ENCODE results near the gene ARSA.

DNA sequence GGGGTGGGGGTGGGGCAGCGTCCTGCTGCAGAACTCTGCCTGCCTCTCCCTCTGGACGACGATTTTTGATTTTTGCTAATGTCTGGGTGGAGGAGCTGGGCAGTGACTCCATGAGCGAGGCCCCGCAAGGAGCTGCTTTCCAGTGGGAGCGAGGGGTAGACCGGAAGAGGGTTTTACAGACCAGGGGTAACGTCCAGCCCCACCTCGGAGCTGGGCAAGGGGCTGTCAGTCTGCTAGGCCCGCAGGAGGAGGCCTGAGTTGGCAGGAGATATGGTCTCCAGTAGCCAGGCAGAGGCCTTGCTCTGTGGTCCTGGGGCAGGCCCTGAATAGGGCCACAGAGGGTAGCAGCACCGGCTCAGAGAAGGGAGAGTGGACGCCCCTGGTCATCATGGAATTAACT is 18.4 kb downstream of the ARSA start:
- TF ChIP-seq, protein P1, sequence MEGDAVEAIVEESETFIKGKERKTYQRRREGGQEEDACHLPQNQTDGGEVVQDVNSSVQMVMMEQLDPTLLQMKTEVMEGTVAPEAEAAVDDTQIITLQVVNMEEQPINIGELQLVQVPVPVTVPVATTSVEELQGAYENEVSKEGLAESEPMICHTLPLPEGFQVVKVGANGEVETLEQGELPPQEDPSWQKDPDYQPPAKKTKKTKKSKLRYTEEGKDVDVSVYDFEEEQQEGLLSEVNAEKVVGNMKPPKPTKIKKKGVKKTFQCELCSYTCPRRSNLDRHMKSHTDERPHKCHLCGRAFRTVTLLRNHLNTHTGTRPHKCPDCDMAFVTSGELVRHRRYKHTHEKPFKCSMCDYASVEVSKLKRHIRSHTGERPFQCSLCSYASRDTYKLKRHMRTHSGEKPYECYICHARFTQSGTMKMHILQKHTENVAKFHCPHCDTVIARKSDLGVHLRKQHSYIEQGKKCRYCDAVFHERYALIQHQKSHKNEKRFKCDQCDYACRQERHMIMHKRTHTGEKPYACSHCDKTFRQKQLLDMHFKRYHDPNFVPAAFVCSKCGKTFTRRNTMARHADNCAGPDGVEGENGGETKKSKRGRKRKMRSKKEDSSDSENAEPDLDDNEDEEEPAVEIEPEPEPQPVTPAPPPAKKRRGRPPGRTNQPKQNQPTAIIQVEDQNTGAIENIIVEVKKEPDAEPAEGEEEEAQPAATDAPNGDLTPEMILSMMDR (IDR thresholded peaks at IDR 0.05), result no peak
- no peak for TF ChIP-seq POLR2AphosphoS5 (IDR thresholded peaks at IDR 0.05)

All from sigmoid colon (tissue), 4 donors.